IMR-90 (cell line): ENCODE measurements around the gene QDPR. TPM values are rescaled to one million over a fixed set of nuclear protein-coding genes. Genes with fewer than 3 reads are reported as not detected.

Experiments used
- ATAC-seq: fragments of 200-7000 bp; cut with Tn5 transposase; 2 replicates; pipeline ENCODE4 v1.9.1; 2020; ENCODE audit warnings: low read depth, mild to moderate bottlenecking, moderate library complexity
- BruUV-seq: library from RNA; stranded (reverse); fragments of 400-500 nt; replicated peaks from 2 replicates; lab custom pipeline; 2021; lab: Mats Ljungman, UMichigan
- CTCF ChIA-PET: fragments of 300-600 bp; formaldehyde crosslinking; extraction: SDS; loops from one replicate; lab custom pipeline; 2021; ENCODE audit warnings: antibody characterized with exemption; lab: Yijun Ruan, JAX
- POLR2A ChIA-PET: fragments of 300-600 bp; sonication (Branson Sonifier 250); formaldehyde crosslinking; loops from one replicate; lab custom pipeline; 2022; ENCODE audit warnings: antibody characterized with exemption; ENCODE audit not compliant: unreplicated experiment; lab: Charles Lee
- DNase-seq: peaks from one replicate; pipeline ENCODE4 v3.0.0; 2013
- H2AFZ ChIP-seq: replicated peaks from 2 replicates; pipeline ENCODE3; 2013; ENCODE audit warnings: low read length, mild to moderate bottlenecking; ENCODE audit not compliant: poor library complexity
- H2AK5ac ChIP-seq: 2 replicates; pipeline ENCODE4 v1.6.1; 2013; ENCODE audit warnings: low read depth, low read length, inconsistent platforms
- H2AK9ac ChIP-seq: replicated peaks from 2 replicates; pipeline ENCODE3; 2013; ENCODE audit warnings: mild to moderate bottlenecking, low read depth, low read length, moderate library complexity; ENCODE audit not compliant: poor library complexity
- H2BK120ac ChIP-seq: 2 replicates; pipeline ENCODE4 v1.6.1; 2013; ENCODE audit warnings: low read depth, low read length, inconsistent platforms
- H2BK15ac ChIP-seq: 3 replicates; pipeline ENCODE4 v1.6.1; 2013; ENCODE audit warnings: low read depth, low read length, inconsistent platforms
- H2BK20ac ChIP-seq: 2 replicates; pipeline ENCODE4 v1.6.1; 2013; ENCODE audit warnings: low read depth, mild to moderate bottlenecking, inconsistent platforms, low read length, moderate library complexity
- H2BK5ac ChIP-seq: 2 replicates; pipeline ENCODE4 v1.6.1; 2013; ENCODE audit warnings: mild to moderate bottlenecking, low read depth, low read length, inconsistent platforms; ENCODE audit not compliant: poor library complexity, severe bottlenecking
- H3K14ac ChIP-seq: replicated peaks from 2 replicates; pipeline ENCODE4 v1.6.1; 2013; ENCODE audit warnings: low read depth, low read length, inconsistent platforms
- H3K18ac ChIP-seq: 2 replicates; pipeline ENCODE4 v1.6.1; 2013; ENCODE audit warnings: low read depth, low read length, control low read depth
- H3K23ac ChIP-seq: 2 replicates; pipeline ENCODE4 v1.6.1; 2013; ENCODE audit warnings: low read depth, low read length, inconsistent platforms
- H3K27ac ChIP-seq: 2 replicates; pipeline ENCODE4 v1.5.1; 2013; ENCODE audit warnings: mild to moderate bottlenecking, control low read depth, low read length; ENCODE audit not compliant: insufficient read depth
- H3K27me3 ChIP-seq: 2 replicates; pipeline ENCODE4 v1.6.1; 2013; ENCODE audit warnings: low read length; ENCODE audit not compliant: control insufficient read depth, insufficient read depth
- H3K36me3 ChIP-seq: 2 replicates; pipeline ENCODE4 v1.6.1; 2013; ENCODE audit warnings: low read length, mixed read lengths; ENCODE audit not compliant: control insufficient read depth, insufficient read depth
- H3K4ac ChIP-seq: 2 replicates; pipeline ENCODE4 v1.6.1; 2013; ENCODE audit warnings: low read depth, low read length, inconsistent platforms
- H3K4me1 ChIP-seq: 2 replicates; pipeline ENCODE4 v1.6.1; 2013; ENCODE audit warnings: low read length, mixed read lengths; ENCODE audit not compliant: control insufficient read depth, insufficient read depth
- H3K4me2 ChIP-seq: 2 replicates; pipeline ENCODE4 v1.6.1; 2013; ENCODE audit warnings: low read depth, mild to moderate bottlenecking, control low read depth, low read length, moderate library complexity
- H3K4me3 ChIP-seq: 2 replicates; pipeline ENCODE4 v1.5.1; 2013; ENCODE audit warnings: low read depth, mild to moderate bottlenecking, control low read depth, low read length, moderate library complexity; ENCODE audit not compliant: insufficient read depth
- H3K56ac ChIP-seq: 2 replicates; pipeline ENCODE4 v1.6.1; 2013; ENCODE audit warnings: low read length, inconsistent platforms; ENCODE audit not compliant: insufficient read depth; ENCODE audit errors: extremely low read depth
- H3K79me1 ChIP-seq, 2 experiments: 2 replicates each; pipeline ENCODE4 v1.6.1; 2013; ENCODE audit warnings: low read length in 2 of 2, inconsistent platforms in 1 of 2, low read depth in 1 of 2
- H3K9ac ChIP-seq: 2 replicates; pipeline ENCODE4 v1.6.1; 2013; ENCODE audit warnings: low read depth, low read length, control low read depth
- H3K9me1 ChIP-seq: 2 replicates; pipeline ENCODE4 v1.6.1; 2013; ENCODE audit warnings: low read length, inconsistent platforms; ENCODE audit not compliant: insufficient read depth
- H3K9me3 ChIP-seq: 2 replicates; pipeline ENCODE4 v1.6.1; 2013; ENCODE audit warnings: low read length; ENCODE audit not compliant: control insufficient read depth, insufficient read depth
- H4K20me1 ChIP-seq: 2 replicates; pipeline ENCODE4 v1.6.1; 2013; ENCODE audit warnings: low read length, inconsistent platforms; ENCODE audit not compliant: insufficient read depth
- H4K5ac ChIP-seq: 2 replicates; pipeline ENCODE4 v1.6.1; 2013; ENCODE audit warnings: mild to moderate bottlenecking, low read depth, low read length, control low read depth
- H4K8ac ChIP-seq, 2 experiments: 2 replicates each; pipeline ENCODE4 v1.6.1; 2013; ENCODE audit warnings: low read depth in 2 of 2, low read length in 2 of 2, control low read depth in 1 of 2, inconsistent platforms in 1 of 2
- H4K91ac ChIP-seq: 2 replicates; pipeline ENCODE4 v1.6.1; 2013; ENCODE audit warnings: low read depth, low read length, inconsistent platforms; ENCODE audit not compliant: insufficient read depth
- CHD1 ChIP-seq: IDR thresholded peaks from 2 replicates; pipeline ENCODE4 v1.6.1; 2012; ENCODE audit warnings: low read depth, low read length, improper control_type of control experiment
- MAFK ChIP-seq: IDR thresholded peaks from 2 replicates; pipeline ENCODE4 v1.6.1; 2012; ENCODE audit warnings: low read depth, low read length, improper control_type of control experiment
- MAZ ChIP-seq: IDR thresholded peaks from 2 replicates; pipeline ENCODE4 v1.6.1; 2012; ENCODE audit warnings: low read depth, mild to moderate bottlenecking, low read length, improper control_type of control experiment, moderate library complexity, borderline replicate concordance
- MXI1 ChIP-seq: IDR thresholded peaks from 2 replicates; pipeline ENCODE4 v1.6.1; 2012; ENCODE audit warnings: low read depth, mild to moderate bottlenecking, low read length, moderate library complexity, borderline replicate concordance
- NFE2L2 ChIP-seq: fragments of 150-350 bp; IDR thresholded peaks from 2 replicates; pipeline ENCODE4 v1.6.1; 2016; ENCODE audit warnings: low read depth, mild to moderate bottlenecking, low read length
- POLR2A ChIP-seq: IDR thresholded peaks from 2 replicates; pipeline ENCODE4 v1.6.1; 2012; ENCODE audit warnings: mild to moderate bottlenecking, low read depth, low read length
- RAD21 ChIP-seq: IDR thresholded peaks from 2 replicates; pipeline ENCODE4 v1.6.1; 2012; ENCODE audit warnings: low read length, improper control_type of control experiment
- RCOR1 ChIP-seq: IDR thresholded peaks from 2 replicates; pipeline ENCODE4 v1.6.1; 2012; ENCODE audit warnings: mild to moderate bottlenecking, low read length, improper control_type of control experiment; ENCODE audit not compliant: insufficient replicate concordance
- RFX5 ChIP-seq: IDR thresholded peaks from 2 replicates; pipeline ENCODE4 v1.8.0; 2012; ENCODE audit warnings: low read depth, mild to moderate bottlenecking, low read length, moderate library complexity
- SMC3 ChIP-seq: fragments of 150-350 bp; IDR thresholded peaks from 2 replicates; pipeline ENCODE4 v1.6.1; 2016; ENCODE audit warnings: low read depth, mild to moderate bottlenecking, antibody characterized with exemption, low read length, moderate library complexity
- WGBS, 2 experiments: methylation state at CpG; one replicate each; pipeline versions ENCODE4 v1.1.5 to v1.1.7; 2013; ENCODE audit warnings: missing lambda C conversion rate in 2 of 2; ENCODE audit not compliant: insufficient read length in 1 of 2; ENCODE audit errors: extremely low coverage in 2 of 2; 5-methylcytosine and 5-hydroxymethylcytosine counted together
- dilution Hi-C: fragments of 300-500 bp; cut with HindIII; formaldehyde crosslinking; loops from one replicate; pipeline ENCODE4 v1.14.3; 2018; ENCODE audit warnings: low sequenced_read_pairs; ENCODE audit not compliant: unreplicated experiment
- in situ Hi-C: fragments of 300-500 bp; cut with MboI; formaldehyde crosslinking; loops from 3 replicates; pipeline ENCODE4 v1.14.3; 2019; ENCODE audit warnings: low sequenced_read_pairs, inconsistent platforms, mixed read lengths
- intact Hi-C: fragments of 100-400 bp; cut with micrococcal nuclease; formaldehyde crosslinking; loops from 2 replicates; pipeline ENCODE4 v1.10.0; 2022
- polyA plus RNA-seq, 3 experiments: library from polyadenylated mRNA; depleted of rRNA; stranded (reverse); fragments of >200 nt; gene quantifications; 2 replicates each; pipeline ENCODE4 v1.2.3, GENCODE V29; 2012; ENCODE audit warnings: low replicate concordance in 1 of 3
- total RNA-seq: library from RNA; depleted of rRNA; stranded (reverse); fragments of >200 nt; gene quantifications from 2 replicates; pipeline ENCODE4 v1.2.3, GENCODE V29; 2012

The QDPR gene
- total and polyA plus RNA-seq, 2 of the 4 experiments (the other 2 are of a cell fraction): 10.4 to 31.1 TPM

DNA sequence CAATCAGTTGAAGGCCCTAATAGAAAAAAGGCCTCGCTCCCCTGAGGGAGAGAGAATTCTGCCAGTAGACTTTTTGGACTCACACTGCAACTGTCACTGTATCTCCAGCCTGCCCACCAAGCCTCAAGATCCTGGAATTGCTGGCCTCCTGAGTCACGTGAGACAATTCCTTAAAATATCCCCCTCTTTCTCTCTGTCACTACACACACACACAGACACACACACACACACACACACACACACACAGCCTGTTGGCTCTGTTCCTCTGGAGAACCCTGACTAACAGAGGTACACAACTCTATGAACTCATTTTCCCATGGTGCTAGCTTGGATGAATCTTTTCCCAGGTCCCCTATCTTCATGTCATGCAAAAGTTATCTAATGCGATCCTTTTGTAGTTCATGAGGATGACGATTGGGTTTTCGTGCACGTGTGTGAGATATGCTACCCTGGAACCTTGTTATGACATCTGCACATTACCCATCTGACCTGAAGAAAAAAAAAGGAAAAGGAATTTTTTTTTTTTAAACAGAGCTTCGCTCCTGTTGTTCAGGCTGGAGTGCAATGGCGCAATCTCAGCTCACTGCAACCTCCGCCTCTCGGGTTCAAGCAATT lies 16.8 kb upstream of the QDPR start:
- Histone ChIP-seq H4K5ac (no peak overlapping the region), H3K9me1 (no peaks in the 10 kb centered on the region), H2AFZ (no peak overlapping the region), H4K91ac (no peak overlapping the region), H2AK9ac (no peak overlapping the region), H3K79me1 (no peaks in the 10 kb centered on the region), H3K4me3 (no peak overlapping the region), H2BK15ac (no peak overlapping the region), H3K4ac (no peak overlapping the region), H3K23ac (no peak overlapping the region), H3K36me3 (no peaks in the 10 kb centered on the region), H3K27me3 (peaks cover 4% of the 10 kb centered on the region), H3K9ac (no peak overlapping the region), H2BK5ac (no peak overlapping the region), H4K8ac (no peak overlapping the region), H4K20me1 (no peaks in the 10 kb centered on the region), H3K27ac (no peak overlapping the region), H2BK120ac (no peak overlapping the region), H2AK5ac (no peak overlapping the region), H3K14ac (no peak overlapping the region), H2BK20ac (no peak overlapping the region), H3K18ac (no peak overlapping the region), H3K56ac (no peak overlapping the region), H3K9me3 (no peaks in the 10 kb centered on the region), H3K4me2 (no peak overlapping the region), H3K4me1 (no peaks in the 10 kb centered on the region)
- dilution Hi-C loops: no loop called here
- 29% methylated on average over 1 of the region's 10 CpGs; no CpG with 5 or more reads in 1 of the 2 experiments for WGBS, 2 experiments
- no peak for TF ChIP-seq MXI1
- TF ChIP-seq RAD21: no peak
- no peak for TF ChIP-seq MAZ
- TF ChIP-seq CHD1: no peak
- no peak for TF ChIP-seq MAFK
- no peak for TF ChIP-seq NFE2L2
- no peak for TF ChIP-seq SMC3
- TF ChIP-seq POLR2A: no peak
- TF ChIP-seq RFX5: no peak
- TF ChIP-seq RCOR1: no peak
- POLR2A ChIA-PET: no interaction called here
- in situ Hi-C loops: no loop called here
- ATAC-seq (no peak), DNase-seq (no peak)
- BruUV-seq: no TSS peak
- intact Hi-C loops: no loop called here
- CTCF ChIA-PET: no interaction called here
